Ovary (tissue), 3 donors: ENCODE data around the gene PCSK2.

Source experiments
- CTCF ChIP-seq, 3 donors: fragments of 450-650 bp in 2 of 3; fragments of 200-600 bp in 1 of 3; IDR thresholded peaks; one replicate each; pipeline versions ENCODE4 v1.5.1 to v1.8.0; 2016 to 2022; ENCODE audit warnings: antibody characterized with exemption in 3 of 3, mild to moderate bottlenecking in 1 of 3
- EP300 ChIP-seq: sonication (generic); formaldehyde crosslinking; IDR thresholded peaks from one replicate; pipeline ENCODE4 v1.6.1; 2017; ENCODE audit warnings: antibody characterized with exemption
- POLR2A ChIP-seq: fragments of 450-650 bp; IDR thresholded peaks from one replicate; pipeline ENCODE4 v1.6.1; 2017; ENCODE audit warnings: antibody characterized with exemption, mild to moderate bottlenecking, moderate library complexity
- donor health status: DM: no; HTN: no; CAD: no.

- TF ChIP-seq POLR2A (no peak), CTCF (IDR thresholded peaks at IDR 0.05) (no peak), EP300 (no peak)
These were observed 217.3 kb downstream of the PCSK2 start for GRCh38 chr20:17444091-17444490.
